GM12801 (cell line): Measurements from ENCODE around the gene ULK1.

Source experiments
- CTCF ChIP-seq: IDR thresholded peaks from one replicate; pipeline ENCODE4 v1.5.1; 2011; ENCODE audit warnings: control low read depth; ENCODE audit not compliant: insufficient read length; ENCODE audit errors: extremely low read depth

ULK1 gene

GRCh38 chr12:131911028-131911650 lies 16.7 kb downstream of the ULK1 start:
- TF ChIP-seq CTCF = no peak

GRCh38 chr12:131911851-131912477 lies 17.5 kb downstream of the ULK1 start:
- no peak for TF ChIP-seq CTCF

GRCh38 chr12:131912518-131913274 lies 18.3 kb downstream of the ULK1 start:
- TF ChIP-seq CTCF = no peak

GRCh38 chr12:131913666-131914065 lies 19.2 kb downstream of the ULK1 start:
- TF ChIP-seq CTCF = no peak

GRCh38 chr12:131914179-131914702 lies 19.8 kb downstream of the ULK1 start:
- TF ChIP-seq CTCF = no peak

GRCh38 chr12:131915000-131915689 lies 20.7 kb downstream of the ULK1 start:
- TF ChIP-seq CTCF = no peak

- TF ChIP-seq CTCF = no peak
Observed at GRCh38 chr12:131915823-131916222, 21.4 kb downstream of the ULK1 start.
